ENCODE data around the gene ACTRT3.

Gene ACTRT3

DNA sequence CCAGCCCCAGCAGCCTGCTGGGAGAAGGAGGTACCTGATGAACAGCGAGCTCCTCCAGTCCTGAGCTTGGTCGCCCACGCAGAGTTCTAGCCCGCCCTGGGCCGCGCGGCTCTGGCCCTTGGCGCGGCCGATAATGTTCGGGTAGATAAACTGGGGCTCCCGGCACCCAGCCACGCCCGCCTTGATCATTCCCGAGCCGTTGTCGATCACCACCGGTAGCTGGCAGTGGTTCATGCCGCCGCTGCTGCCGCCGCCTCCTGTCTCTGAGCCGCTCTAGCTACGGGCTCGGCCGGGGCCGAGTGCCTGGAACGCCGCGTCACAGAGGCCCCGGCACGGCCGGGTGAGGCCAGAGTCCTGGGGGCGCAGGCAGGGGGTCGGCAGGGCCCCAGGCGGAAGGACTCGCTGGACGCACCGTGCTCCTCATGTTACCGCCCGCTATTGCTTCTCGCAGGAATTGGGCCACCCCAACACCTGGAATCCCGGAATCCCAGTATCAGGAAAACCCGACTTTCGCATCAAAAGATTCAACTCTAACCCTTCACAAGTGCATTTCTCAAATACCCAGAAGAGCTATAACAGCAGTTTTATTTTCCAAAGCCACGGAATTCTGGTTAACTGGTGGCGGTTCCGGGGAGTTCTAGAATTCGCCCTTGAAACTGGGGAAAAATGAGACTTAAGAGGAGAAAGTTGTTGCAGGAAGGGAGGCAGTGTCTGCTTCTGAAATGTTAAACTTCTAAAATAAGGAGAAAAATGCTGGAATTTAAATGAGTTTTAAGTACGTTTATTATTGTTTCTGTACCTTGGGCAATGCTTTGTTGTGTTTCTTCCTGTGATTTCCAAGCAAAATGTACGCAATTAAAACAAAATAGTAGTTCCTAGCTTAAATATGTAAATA lies at the start of gene ACTRT3:
Gene ACTRT3 (minus strand): TSS at position 275 of the 895 bp plus-strand sequence. CDS start 41 bp downstream, at position 234.
- ChIA-PET POLR2A (interaction anchor here (0.6 kb wide), 1 partner anchor 285 kb away, joined by 3 read pairs; no protein-coding TSS in a partner anchor), CTCF (interaction anchor here (0.7 to 1.2 kb wide), 3 partner anchors 25 to 210 kb away, joined by 3 read pairs; no protein-coding TSS in a partner anchor)
- no peak for TF ChIP-seq CTCF (IDR thresholded peaks at IDR 0.05; ENCODE audit: control extremely low read depth, extremely low read depth, low read depth, missing control alignments)
- peak; percentile 59 for DNase-seq (ENCODE audit: extremely low spot score)

GRCh38 chr3:169818316-169818715 lies 49.0 kb upstream of the ACTRT3 start:
- DNase-seq (ENCODE audit: extremely low spot score) = no peak
- POLR2A ChIA-PET = no interaction called here
- CTCF ChIA-PET = interaction anchor here (1.8 kb wide), 1 partner anchor 9 kb away, joined by 4 read pairs; no protein-coding TSS in a partner anchor
- no peak for TF ChIP-seq CTCF (IDR thresholded peaks at IDR 0.05; ENCODE audit: control extremely low read depth, extremely low read depth, low read depth, missing control alignments)

DNA sequence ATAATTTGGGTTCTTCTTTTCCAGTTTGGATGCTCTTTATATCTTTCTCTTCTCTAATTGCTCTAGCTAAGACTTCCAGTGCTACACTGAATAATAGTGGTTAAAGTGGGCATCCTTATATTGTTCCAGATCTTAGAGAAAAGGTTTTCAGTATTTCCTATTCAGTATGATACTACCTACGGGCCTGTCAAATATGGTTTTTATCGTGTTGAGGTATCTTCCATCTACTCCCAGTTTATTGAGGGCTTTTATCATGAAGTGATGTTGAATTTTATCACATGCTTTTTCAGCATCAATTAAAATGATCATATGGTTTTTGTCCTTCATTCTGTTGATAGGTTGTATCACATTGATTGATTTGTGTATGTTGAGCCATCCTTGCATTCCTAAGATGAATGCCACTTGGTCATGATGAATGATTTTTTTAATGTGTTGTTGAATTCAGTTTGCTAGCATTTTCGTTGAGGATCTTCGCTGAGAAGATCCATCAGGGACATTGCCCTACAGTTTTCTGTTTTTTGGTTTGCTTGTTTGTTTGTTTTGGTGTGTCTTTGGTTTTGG lies 46.3 kb upstream of the ACTRT3 start:
- no peak for TF ChIP-seq CTCF (IDR thresholded peaks at IDR 0.05; ENCODE audit: control extremely low read depth, extremely low read depth, low read depth, missing control alignments)
- CTCF ChIA-PET = interaction anchor here (1.0 kb wide), 1 partner anchor 14 kb away, joined by 3 read pairs; no protein-coding TSS in a partner anchor
- POLR2A ChIA-PET = no interaction called here
- no peak for DNase-seq (ENCODE audit: extremely low spot score)

GRCh38 chr3:169813757-169814517 lies 44.6 kb upstream of the ACTRT3 start:
- peak; percentile 70 for TF ChIP-seq CTCF (IDR thresholded peaks at IDR 0.05; ENCODE audit: control extremely low read depth, extremely low read depth, low read depth, missing control alignments)
- ChIA-PET POLR2A (interaction anchor here (0.9 kb wide), 1 partner anchor 151 kb away, joined by 3 read pairs; no protein-coding TSS in a partner anchor), CTCF (interaction anchor here (0.7 to 2.1 kb wide), 8 partner anchors 8 to 97 kb away, joined by 3 to 7 read pairs (median 3); partner anchors contain the start of genes ACTRT3 and SAMD7)
- DNase-seq (ENCODE audit: extremely low spot score) = peak; percentile 76

DNA sequence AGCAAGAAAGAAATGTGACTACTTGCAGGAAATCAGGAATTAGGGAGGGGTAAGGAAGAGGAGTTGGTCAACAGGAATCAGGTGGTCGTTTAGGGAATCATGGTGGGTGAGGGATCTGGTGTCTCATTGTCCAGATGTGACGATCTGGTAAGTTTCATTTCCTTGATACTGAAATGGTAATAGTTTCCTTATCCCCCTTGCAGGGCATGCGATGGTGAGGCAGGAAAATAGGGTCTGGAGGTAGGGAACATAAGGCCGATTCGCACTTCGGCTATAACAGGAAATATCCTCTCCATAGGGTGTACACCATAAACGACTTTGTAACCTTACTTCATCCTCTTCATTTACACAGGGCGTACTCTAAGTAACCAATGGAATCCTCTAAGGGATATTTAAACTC lies 43.9 kb upstream of the ACTRT3 start:
- ChIA-PET CTCF (interaction anchor here (0.9 to 2.1 kb wide), 8 partner anchors 9 to 165 kb away, joined by 3 to 7 read pairs (median 4); partner anchors contain the start of gene SAMD7), POLR2A (interaction anchor here (0.6 to 0.9 kb wide), 2 partner anchors 28 to 152 kb away, joined by 3 to 6 read pairs; no protein-coding TSS in a partner anchor)
- no peak for DNase-seq (ENCODE audit: extremely low spot score)
- TF ChIP-seq CTCF (IDR thresholded peaks at IDR 0.05; ENCODE audit: control extremely low read depth, extremely low read depth, low read depth, missing control alignments) = no peak
